IPS-20b (cell line): ENCODE data around the gene SLC2A6.

ENCODE experiments used
- H3K27ac ChIP-seq: one replicate; pipeline ENCODE4 v1.5.1; 2013; ENCODE audit warnings: low read length
- H3K27me3 ChIP-seq: 2 replicates; pipeline ENCODE4 v1.6.1; 2013; ENCODE audit warnings: mild to moderate bottlenecking, low read length, inconsistent platforms; ENCODE audit not compliant: insufficient read depth
- H3K36me3 ChIP-seq: 2 replicates; pipeline ENCODE4 v1.6.1; 2013; ENCODE audit warnings: low read depth, mild to moderate bottlenecking, inconsistent platforms, low read length, moderate library complexity; ENCODE audit not compliant: insufficient read depth
- H3K4me1 ChIP-seq: 2 replicates; pipeline ENCODE4 v1.6.1; 2013; ENCODE audit warnings: mild to moderate bottlenecking, control low read depth, inconsistent platforms, low read length, moderate library complexity; ENCODE audit not compliant: insufficient read depth
- H3K4me3 ChIP-seq: 2 replicates; pipeline ENCODE4 v1.5.1; 2013; ENCODE audit warnings: mild to moderate bottlenecking, low read length, inconsistent platforms
- H3K9ac ChIP-seq: 2 replicates; pipeline ENCODE4 v1.6.1; 2013; ENCODE audit warnings: low read depth, mild to moderate bottlenecking, inconsistent platforms, low read length, moderate library complexity
- H3K9me3 ChIP-seq: 2 replicates; pipeline ENCODE4 v1.6.1; 2013; ENCODE audit warnings: mild to moderate bottlenecking, low read depth, low read length, inconsistent platforms; ENCODE audit not compliant: insufficient read depth

The SLC2A6 gene

GRCh38 chr9:133514460-133515239, 35.8 kb upstream of the SLC2A6 start:
- Histone ChIP-seq H3K27me3 (no peaks in the 10 kb centered on the region), H3K27ac (no peak overlapping the region), H3K9ac (no peak overlapping the region), H3K9me3 (no peaks in the 10 kb centered on the region), H3K4me3 (no peak overlapping the region), H3K36me3 (no peaks in the 10 kb centered on the region), H3K4me1 (peaks cover 3% of the 10 kb centered on the region; the same call in 1 of the 2 replicates)

DNA sequence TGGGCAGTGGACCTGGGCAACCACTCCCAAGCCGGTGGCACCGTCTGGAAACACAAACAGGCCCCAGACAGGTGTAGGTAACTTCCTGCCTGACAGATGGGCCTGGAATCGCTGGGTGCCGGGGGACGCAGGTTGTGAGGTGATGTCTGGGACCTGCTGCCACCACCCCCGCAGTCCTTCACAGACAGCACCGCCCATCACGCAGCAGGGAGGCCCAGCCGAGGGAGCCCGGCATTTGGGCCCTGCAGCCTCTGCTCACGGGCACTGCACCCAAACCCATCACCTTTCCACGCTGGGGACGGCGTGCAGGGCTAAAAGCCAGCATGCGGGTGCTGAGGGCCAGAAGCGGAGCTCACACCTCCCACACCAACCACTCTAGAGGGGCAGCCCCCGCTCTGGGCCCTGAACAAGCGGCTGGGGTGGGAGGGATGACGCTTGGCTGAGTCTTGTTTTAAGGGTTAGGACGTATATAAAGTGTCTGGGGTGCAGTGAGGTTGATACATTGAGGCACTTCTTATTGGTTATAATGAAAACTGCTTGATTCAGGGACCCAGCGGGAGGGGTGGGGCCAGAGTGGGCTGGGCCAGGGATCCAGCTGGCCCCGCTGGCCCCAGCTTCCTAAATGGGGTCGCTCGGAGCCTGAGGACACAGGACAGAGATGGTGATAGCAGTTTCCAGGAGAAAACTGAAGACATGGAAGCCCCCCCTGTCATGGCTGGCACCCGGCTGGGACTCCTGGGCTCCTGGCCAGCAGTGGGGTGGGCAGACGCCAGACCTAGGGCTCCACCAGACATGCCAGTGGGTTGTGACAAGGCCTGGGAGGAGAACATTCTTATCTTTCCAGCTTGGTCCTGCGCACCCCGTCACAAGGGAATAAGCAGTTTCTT, 34.6 kb upstream of the SLC2A6 start:
- Histone ChIP-seq H3K9ac (no peak overlapping the region), H3K27ac (no peak overlapping the region), H3K36me3 (no peaks in the 10 kb centered on the region), H3K4me3 (no peak overlapping the region), H3K27me3 (no peaks in the 10 kb centered on the region), H3K4me1 (peaks cover 11% of the 10 kb centered on the region; the same call in 1 of the 2 replicates), H3K9me3 (no peaks in the 10 kb centered on the region)

DNA sequence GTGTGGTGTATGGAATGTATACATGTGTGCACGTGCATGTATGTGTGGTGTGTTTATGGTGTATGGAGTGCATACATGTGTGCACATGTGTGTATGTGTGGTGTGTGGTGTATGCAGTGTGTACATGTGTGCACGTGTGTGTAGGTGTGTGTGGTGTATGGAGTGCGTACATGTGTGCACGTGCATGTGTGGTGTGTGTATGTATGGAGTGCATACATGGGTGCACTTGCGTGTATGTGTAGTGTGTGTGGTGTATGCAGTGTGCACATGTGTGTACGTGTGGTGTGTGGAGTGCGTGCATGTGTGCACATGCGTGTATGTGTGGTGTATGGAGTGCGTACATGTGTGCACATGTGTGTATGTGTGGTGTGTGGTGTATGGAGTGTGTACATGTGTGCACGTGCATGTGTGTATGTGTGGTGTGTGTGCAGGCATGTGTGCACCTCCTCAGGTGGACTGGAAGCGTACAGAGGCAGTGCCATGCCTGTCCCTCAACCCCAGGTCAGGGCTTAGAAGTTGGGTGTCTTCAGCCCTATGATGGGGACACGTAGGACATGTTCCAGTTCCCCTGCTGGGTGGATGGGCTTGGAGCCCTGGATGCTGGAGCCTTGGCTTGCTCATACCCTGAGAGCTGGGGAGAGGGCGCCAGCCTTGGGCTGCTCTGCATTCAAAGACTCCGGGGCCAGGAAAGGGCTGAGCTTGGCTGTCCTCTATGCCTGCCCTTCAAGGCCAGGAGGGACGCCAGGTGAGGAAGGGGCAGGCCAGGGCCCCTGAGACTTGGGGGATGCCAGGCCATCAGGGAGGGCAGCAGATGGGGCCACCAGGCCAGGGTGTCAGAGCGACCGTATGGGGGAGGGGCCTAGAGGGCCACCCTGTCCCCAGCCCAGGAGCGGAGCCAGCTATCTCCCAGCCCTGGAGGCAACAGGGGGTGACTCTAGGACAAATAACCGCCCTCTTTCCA, 33.6 kb upstream of the SLC2A6 start:
- H3K4me3 ChIP-seq = no peak overlapping the region
- no peaks in the 10 kb centered on the region for H3K9me3 ChIP-seq
- H3K9ac ChIP-seq = no peak overlapping the region
- H3K27me3 ChIP-seq = no peaks in the 10 kb centered on the region
- no peak overlapping the region for H3K27ac ChIP-seq
- H3K36me3 ChIP-seq = no peaks in the 10 kb centered on the region
- peaks cover 11% of the 10 kb centered on the region; the same call in 1 of the 2 replicates for H3K4me1 ChIP-seq

- Histone ChIP-seq H3K4me1 (peaks cover 11% of the 10 kb centered on the region; the same call in 1 of the 2 replicates), H3K4me3 (no peak overlapping the region), H3K27me3 (no peaks in the 10 kb centered on the region), H3K9me3 (no peaks in the 10 kb centered on the region), H3K9ac (no peak overlapping the region), H3K36me3 (no peaks in the 10 kb centered on the region), H3K27ac (no peak overlapping the region)
These were observed 32.7 kb upstream of the SLC2A6 start for GRCh38 chr9:133511607-133512006.

- H3K4me3 ChIP-seq = no peak overlapping the region
- no peak overlapping the region for H3K27ac ChIP-seq
- peaks cover 11% of the 10 kb centered on the region; the same call in 1 of the 2 replicates for H3K4me1 ChIP-seq
- H3K9me3 ChIP-seq = no peaks in the 10 kb centered on the region
- H3K9ac ChIP-seq = no peak overlapping the region
- H3K27me3 ChIP-seq = no peaks in the 10 kb centered on the region
- no peaks in the 10 kb centered on the region for H3K36me3 ChIP-seq
These were observed 32.1 kb upstream of the SLC2A6 start for GRCh38 chr9:133510926-133511505.

DNA sequence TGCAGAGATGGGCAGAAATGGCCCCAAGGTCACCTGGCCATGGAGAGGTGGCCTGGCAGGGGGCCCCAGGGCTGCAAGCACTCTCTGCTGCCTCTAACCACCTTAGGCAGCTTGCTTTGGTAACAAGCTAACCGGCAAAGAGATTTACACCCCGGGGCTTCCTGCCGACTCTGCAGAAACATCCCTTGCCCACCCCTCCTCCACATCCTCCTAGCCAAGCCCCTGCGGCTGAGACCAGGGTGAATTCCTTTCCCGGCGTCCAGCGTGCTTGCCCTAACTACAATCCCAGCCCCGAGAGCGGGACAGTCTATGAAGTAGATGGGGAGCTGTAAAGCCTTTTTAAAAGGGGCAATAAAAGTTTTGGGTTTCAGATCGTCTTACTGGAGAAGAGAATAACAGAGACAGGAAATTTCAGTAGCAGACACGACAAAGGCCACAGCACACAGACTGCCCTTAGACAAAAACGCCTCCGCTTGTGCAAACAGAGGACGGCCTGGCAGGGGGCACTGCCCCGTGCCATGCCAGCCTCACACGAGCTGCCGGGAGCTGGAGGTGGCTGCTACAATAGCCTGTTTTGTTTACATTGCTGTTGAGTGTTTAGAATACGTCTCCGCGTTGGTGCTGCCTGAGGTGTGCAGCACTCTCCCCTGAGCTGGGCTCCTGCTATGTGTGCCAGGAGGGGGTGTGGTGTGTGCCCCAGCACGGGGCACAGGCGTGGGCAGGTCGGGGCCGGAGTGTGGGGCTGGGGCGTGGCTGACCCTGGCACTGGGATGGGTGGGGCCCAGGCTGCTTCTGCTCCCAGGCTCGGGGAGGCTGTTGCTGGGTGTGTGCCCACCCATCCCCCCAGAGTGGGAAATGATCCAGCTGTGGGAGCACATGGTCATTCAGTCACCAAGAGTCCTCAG, 30.5 kb upstream of the SLC2A6 start:
- H3K9me3 ChIP-seq = no peaks in the 10 kb centered on the region
- no peak overlapping the region for H3K27ac ChIP-seq
- H3K36me3 ChIP-seq = no peaks in the 10 kb centered on the region
- peaks cover 11% of the 10 kb centered on the region; the same call in 1 of the 2 replicates for H3K4me1 ChIP-seq
- no peaks in the 10 kb centered on the region for H3K27me3 ChIP-seq
- H3K9ac ChIP-seq = peak overlapping the region; percentile 10; the same call in 1 of the 2 replicates
- peak overlapping the region; percentile 17; the same call in 1 of the 2 replicates for H3K4me3 ChIP-seq

DNA sequence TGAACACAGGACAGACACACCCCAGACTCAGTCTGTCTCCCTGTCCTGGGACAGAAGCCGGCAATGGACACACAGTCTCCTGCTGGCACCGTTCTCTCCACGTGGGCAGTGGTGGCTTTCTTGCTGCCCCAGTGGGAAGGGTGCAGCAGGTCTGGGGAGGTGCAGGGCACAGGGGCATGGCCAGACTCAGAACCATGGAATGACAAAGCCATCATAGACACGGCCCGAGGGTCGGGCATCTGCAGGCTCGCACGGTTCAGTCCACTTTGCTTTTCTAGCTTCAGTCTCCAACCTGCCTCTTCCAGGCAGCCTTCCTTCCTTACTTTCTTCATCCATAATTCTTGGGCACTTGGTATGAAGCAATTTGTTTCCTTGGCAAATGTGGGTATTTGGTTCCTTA, 29.1 kb upstream of the SLC2A6 start:
- no peaks in the 10 kb centered on the region for H3K9me3 ChIP-seq

DNA sequence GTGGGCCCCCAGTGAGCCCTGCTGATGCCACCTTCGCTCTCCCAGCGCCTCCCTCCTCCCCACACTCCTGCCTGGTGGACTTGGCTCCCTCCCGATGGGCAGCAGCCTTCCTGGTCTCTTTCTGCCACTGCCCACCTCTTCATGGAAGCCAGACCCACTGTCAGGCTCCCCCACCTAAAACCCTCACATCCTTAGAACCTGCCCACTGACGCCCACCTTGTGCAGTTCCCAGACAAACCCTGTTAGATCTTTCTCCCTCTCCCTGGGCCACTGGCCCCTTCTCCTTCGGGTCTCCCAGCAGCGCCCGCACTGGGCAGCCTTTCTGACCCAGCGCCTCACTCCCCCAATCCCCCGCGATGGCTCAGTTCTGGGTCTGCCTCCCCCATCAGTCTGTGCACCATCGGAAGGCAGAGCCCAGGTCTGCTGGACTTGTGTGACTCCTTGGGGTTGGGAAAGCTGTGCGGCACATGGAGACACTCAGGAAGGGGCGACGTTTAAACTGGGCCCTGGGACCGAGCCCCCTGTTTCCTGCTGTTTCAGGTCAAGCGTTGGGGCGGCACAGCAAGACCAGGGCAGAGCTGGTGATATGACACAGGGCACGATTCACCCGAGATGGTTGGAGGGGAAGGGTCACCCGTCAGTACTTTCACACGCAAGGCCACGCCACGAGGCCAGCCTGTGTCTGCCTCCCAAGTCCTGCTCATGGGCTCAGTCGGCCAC, 28.5 kb upstream of the SLC2A6 start:
- Histone ChIP-seq H3K36me3 (no peaks in the 10 kb centered on the region), H3K9ac (no peak overlapping the region), H3K27me3 (no peaks in the 10 kb centered on the region), H3K27ac (no peak overlapping the region), H3K9me3 (0 out of 2 replicates have a peak, but pooled peaks cover 2% of the 10 kb centered on the region), H3K4me1 (peaks cover 11% of the 10 kb centered on the region; the same call in 1 of the 2 replicates), H3K4me3 (no peak overlapping the region)

More for the DNA sequence above, 29.1 kb upstream of the SLC2A6 start:
- no peak overlapping the region for H3K27ac ChIP-seq
- no peak overlapping the region for H3K4me3 ChIP-seq
- H3K4me1 ChIP-seq = peaks cover 11% of the 10 kb centered on the region; the same call in 1 of the 2 replicates
- no peak overlapping the region for H3K9ac ChIP-seq
- no peaks in the 10 kb centered on the region for H3K36me3 ChIP-seq
- H3K27me3 ChIP-seq = no peaks in the 10 kb centered on the region

GRCh38 chr9:133506653-133507038, 27.7 kb upstream of the SLC2A6 start:
- H3K9me3 ChIP-seq = peaks cover 10% of the 10 kb centered on the region; the same call in 1 of the 2 replicates
- no peaks in the 10 kb centered on the region for H3K27me3 ChIP-seq
- no peak overlapping the region for H3K9ac ChIP-seq
- peaks cover 11% of the 10 kb centered on the region; the same call in 1 of the 2 replicates for H3K4me1 ChIP-seq
- H3K36me3 ChIP-seq = no peaks in the 10 kb centered on the region
- H3K27ac ChIP-seq = no peak overlapping the region
- no peak overlapping the region for H3K4me3 ChIP-seq
